ENCODE results near the gene CPE.

- TF ChIP-seq CTCF (IDR thresholded peaks at IDR 0.05) (no peak), POLR2AphosphoS5 (IDR thresholded peaks at IDR 0.05) (no peak), POLR2A (IDR thresholded peaks at IDR 0.05) (no peak)
Observed at GRCh38 chr4:165425629-165426028, 46.8 kb downstream of the CPE start.
